ENCODE data around the gene CABLES2.

The CABLES2 gene

DNA sequence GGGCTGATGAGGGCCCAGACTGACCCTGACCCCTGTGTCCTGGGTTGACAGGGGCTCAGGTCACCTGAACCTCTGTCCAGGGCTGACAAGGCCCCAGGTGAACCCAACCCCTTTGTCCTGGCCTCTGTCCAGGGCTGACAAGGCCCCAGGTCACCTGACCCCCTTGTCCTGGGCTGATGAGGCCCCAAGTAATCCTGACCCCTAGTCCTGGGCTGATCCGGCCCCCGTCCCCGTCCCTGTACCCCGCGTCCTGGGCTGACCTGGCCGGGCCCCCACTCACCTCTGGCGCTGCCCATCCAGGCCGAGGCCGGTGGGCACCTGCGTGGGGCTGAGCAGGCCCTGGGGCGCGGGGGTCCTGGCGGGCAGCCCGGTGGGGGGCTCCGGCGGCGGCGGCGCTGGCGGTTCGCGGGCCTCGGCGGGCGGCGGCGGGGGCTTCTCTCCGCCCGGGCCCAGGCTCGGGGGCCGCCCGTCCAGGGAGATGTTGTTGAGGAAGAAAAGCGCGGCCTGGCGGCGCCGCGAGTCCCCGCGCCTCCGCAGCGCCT lies 379 bp downstream of the CABLES2 start:
- peak overlapping the region; percentile 64 for H3K4me3 ChIP-seq (ENCODE audit: low read depth, low read length)
- DNase-seq (ENCODE audit: low read depth) = no peak
- TF ChIP-seq, protein P1, sequence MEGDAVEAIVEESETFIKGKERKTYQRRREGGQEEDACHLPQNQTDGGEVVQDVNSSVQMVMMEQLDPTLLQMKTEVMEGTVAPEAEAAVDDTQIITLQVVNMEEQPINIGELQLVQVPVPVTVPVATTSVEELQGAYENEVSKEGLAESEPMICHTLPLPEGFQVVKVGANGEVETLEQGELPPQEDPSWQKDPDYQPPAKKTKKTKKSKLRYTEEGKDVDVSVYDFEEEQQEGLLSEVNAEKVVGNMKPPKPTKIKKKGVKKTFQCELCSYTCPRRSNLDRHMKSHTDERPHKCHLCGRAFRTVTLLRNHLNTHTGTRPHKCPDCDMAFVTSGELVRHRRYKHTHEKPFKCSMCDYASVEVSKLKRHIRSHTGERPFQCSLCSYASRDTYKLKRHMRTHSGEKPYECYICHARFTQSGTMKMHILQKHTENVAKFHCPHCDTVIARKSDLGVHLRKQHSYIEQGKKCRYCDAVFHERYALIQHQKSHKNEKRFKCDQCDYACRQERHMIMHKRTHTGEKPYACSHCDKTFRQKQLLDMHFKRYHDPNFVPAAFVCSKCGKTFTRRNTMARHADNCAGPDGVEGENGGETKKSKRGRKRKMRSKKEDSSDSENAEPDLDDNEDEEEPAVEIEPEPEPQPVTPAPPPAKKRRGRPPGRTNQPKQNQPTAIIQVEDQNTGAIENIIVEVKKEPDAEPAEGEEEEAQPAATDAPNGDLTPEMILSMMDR (IDR thresholded peaks at IDR 0.05; ENCODE audit: low read depth, low read length, missing control alignments) = no peak

DNA sequence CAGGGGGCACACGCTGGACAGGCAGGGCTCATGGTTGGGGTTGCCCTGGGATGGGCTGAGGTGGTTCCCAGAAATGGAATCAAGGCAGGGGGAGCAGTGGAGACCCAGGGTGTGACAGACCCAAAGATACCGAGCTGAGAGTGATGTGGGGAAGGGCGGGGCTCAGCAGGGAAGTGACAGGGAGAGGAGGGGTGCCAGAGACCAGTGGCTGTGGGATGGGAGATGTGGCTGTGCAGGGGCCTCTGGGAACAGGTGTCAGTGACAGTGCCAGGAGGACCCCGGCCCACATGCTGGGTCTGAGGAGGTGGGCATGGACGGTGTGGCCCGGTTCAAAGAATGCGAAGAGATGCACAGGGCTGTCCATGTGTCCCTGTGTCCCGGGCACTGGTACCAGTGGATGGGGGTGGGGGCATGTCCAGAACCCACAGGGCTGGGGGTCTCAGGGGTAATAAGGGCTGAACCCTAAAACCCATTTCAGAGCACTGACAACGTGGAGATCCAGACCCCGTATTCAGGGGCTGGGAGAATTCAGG lies 1.0 kb downstream of the CABLES2 start:
- H3K4me3 ChIP-seq (ENCODE audit: low read depth, low read length) = peak overlapping the region; percentile 64
- no peak for DNase-seq (ENCODE audit: low read depth)
- TF ChIP-seq, protein P1 (IDR thresholded peaks at IDR 0.05; ENCODE audit: low read depth, low read length, missing control alignments) = no peak

DNA sequence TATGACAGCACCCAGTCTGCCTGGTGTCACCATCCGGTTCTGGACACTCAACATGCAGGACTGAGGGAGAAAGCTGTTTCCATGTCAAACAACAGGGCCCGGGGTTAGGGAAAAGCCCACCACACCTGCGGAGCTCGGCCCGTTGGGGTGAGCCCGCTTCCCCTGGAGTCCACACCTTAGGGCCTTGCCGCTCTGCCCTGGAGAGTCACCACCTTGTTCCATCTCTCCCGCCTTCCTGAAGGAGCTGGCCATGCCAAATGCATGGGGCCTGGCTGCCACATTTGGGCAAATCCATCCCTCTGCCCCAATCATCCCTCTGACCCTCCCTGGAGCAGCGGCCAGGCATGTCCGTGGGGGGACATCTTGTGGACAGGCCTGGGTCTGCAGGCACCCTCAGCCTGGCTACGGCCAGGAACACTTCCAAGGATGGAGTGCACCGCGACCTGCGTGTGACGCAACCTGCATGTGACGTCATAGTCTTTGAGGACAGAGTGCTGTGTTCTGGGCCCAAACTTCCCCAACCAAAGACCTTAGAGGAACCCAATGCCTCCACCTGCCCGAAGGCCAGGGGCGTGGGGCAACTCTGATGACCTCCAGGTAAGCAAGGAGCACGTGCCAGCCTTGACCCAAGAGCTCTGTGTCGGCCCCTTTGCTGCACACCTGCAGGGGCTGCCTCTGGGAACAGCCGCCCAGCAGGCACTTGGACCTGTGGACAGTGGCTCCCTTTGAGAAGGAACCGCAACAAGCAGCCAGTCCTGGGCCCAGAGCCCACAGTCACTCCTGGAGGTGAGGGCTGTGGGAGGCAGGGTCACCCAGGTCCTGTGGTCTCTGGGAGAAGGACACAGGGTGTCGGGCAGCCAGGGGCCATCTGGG lies 1.7 kb downstream of the CABLES2 start:
- TF ChIP-seq, protein P1 (IDR thresholded peaks at IDR 0.05; ENCODE audit: low read depth, low read length, missing control alignments) = peak; percentile 6
- peak overlapping the region; percentile 64 for H3K4me3 ChIP-seq (ENCODE audit: low read depth, low read length)
- no peak for DNase-seq (ENCODE audit: low read depth)

DNA sequence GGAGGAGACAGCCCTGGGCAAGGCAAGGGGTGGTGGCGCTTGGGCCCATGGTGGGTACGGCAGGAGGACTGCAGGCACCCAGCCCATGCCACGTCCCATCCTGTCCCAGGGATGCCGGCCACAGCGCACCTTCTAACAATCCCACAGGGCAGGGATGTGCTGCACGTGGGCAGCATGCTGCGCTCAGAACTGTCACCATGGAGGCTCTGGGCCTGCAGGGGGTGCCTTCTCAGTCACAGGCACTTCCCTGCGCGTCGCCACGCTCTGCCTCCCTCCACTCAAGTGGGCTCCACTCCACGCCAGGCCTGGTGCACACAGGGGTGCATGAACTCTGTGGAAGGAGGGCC lies 2.4 kb downstream of the CABLES2 start:
- TF ChIP-seq, protein P1 (IDR thresholded peaks at IDR 0.05; ENCODE audit: low read depth, low read length, missing control alignments) = no peak

DNA sequence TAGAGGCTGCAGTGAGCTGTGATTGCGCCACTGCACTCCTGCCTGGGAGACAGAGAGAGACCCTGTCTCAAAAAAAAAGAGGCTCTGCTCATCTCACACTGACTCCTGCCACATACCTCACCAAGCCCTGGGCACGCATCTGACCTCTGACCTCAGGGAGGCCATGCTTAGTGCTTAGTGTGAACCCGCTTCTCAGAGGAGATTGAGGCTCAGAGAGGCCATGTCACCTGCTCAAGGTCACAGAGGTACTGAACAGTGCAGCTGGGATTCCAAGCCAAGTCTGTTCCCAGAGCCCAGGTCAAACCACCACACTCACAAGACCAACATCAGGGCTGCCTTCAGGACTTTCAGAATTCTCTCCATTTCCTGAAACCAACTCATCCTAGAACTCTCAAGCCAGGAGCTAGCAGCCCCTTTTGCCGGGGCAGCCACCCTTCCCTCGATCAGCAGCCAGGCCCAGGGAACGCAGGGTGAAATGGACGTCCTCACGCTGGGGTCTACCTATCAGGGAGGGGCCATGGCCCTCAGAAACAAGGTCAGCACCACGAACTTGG lies 2.9 kb downstream of the CABLES2 start:
- H3K4me3 ChIP-seq (ENCODE audit: low read depth, low read length) = no peak overlapping the region
- TF ChIP-seq, protein P1 (IDR thresholded peaks at IDR 0.05; ENCODE audit: low read depth, low read length, missing control alignments) = no peak
- no peak for DNase-seq (ENCODE audit: low read depth)

More for the DNA sequence above, 2.4 kb downstream of the CABLES2 start:
- H3K4me3 ChIP-seq (ENCODE audit: low read depth, low read length) = no peak overlapping the region
- no peak for DNase-seq (ENCODE audit: low read depth)

DNA sequence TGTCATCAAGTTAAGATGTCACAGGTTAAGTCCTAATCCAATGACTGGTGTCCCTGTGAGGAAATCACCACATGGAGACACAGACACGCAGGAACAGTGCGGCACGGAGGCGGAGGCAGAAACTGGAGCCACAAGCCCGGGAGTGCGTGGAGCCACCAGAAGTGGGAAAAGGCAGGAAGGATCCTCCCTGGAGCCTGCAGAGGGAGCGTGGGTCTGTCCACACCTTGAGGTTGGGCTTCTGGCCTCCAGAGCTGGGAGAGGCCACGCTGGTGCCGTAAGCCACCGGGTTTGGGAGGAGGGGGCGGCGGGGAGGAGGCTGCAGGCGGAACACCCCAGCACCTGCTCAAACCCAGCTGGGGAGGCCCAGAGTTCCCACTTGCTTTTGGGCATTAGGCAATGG lies 3.8 kb downstream of the CABLES2 start:
- no peak for DNase-seq (ENCODE audit: low read depth)
- TF ChIP-seq, protein P1 (IDR thresholded peaks at IDR 0.05; ENCODE audit: low read depth, low read length, missing control alignments) = no peak
- H3K4me3 ChIP-seq (ENCODE audit: low read depth, low read length) = no peak overlapping the region
